Cerebellar nuclear complex (tissue), 1 donor: ENCODE data around the gene SLC9A5.
A peak's percentile ranks its signal among the peaks of the same experiment; 100 is the strongest.

Experiments
- DNase-seq, 2 experiments: peaks; one replicate each; lab custom pipeline; 2025; lab: John Stamatoyannopoulos, UW

The SLC9A5 gene

GRCh38 chr16:67238806-67239470 lies 9.8 kb upstream of the SLC9A5 start:
- DNase-seq: no peak

- no peak for DNase-seq
These were observed 8.3 kb upstream of the SLC9A5 start for GRCh38 chr16:67240506-67240905.

- DNase-seq: no peak
These were observed 7.5 kb upstream of the SLC9A5 start for GRCh38 chr16:67241008-67241900.

GRCh38 chr16:67242138-67242730 lies 6.5 kb upstream of the SLC9A5 start:
- no peak for DNase-seq

GRCh38 chr16:67243481-67243880 lies 5.3 kb upstream of the SLC9A5 start:
- DNase-seq: no peak

GRCh38 chr16:67244387-67245185 lies 4.2 kb upstream of the SLC9A5 start:
- DNase-seq: no peak

- no peak for DNase-seq
These were observed 3.6 kb upstream of the SLC9A5 start for GRCh38 chr16:67245186-67245585.

- DNase-seq: no peak
These were observed 3.1 kb upstream of the SLC9A5 start for GRCh38 chr16:67245674-67246080.

GRCh38 chr16:67246081-67246755 lies 2.6 kb upstream of the SLC9A5 start:
- no peak for DNase-seq

GRCh38 chr16:67246756-67247191 lies 2.0 kb upstream of the SLC9A5 start:
- DNase-seq: no peak

GRCh38 chr16:67247192-67248072 lies 1.3 kb upstream of the SLC9A5 start, which contains the start of gene FHOD1:
FHOD1 (minus strand) TSS chr16:67247481; CDS start chr16:67247410, 71 bp downstream.
- DNase-seq: peak; percentile 80 to 89

- no peak for DNase-seq
These were observed 742 bp upstream of the SLC9A5 start for GRCh38 chr16:67248073-67248400.

- DNase-seq: no peak
These were observed 632 bp downstream of the SLC9A5 start for GRCh38 chr16:67249178-67250044.

GRCh38 chr16:67250045-67250327 lies 1.2 kb downstream of the SLC9A5 start:
- DNase-seq: no peak

- no peak for DNase-seq
These were observed 4.1 kb downstream of the SLC9A5 start for GRCh38 chr16:67252609-67253497.

GRCh38 chr16:67254801-67255552 lies 6.2 kb downstream of the SLC9A5 start:
- no peak for DNase-seq

- DNase-seq: no peak
These were observed 6.9 kb downstream of the SLC9A5 start for GRCh38 chr16:67255553-67256221.
